WI38 (cell line): ENCODE data around the gene AADACL4.
A peak's percentile ranks its signal among the peaks of the same experiment; 100 is the strongest.

Source experiments
- H3K4me3 ChIP-seq: 2 replicates; pipeline ENCODE4 v1.5.1; 2011; ENCODE audit warnings: low read depth, mild to moderate bottlenecking, control low read depth, low read length
- CTCF ChIP-seq: IDR thresholded peaks from 2 replicates; pipeline ENCODE4 v1.5.1; 2012; ENCODE audit warnings: low read depth, mild to moderate bottlenecking, control low read depth, low read length

AADACL4 gene

GRCh38 chr1:12617901-12618660 lies 25.8 kb upstream of the AADACL4 start, which contains the start of gene DHRS3:
TSS of gene DHRS3 (minus strand) at chr1:12618210. CDS start at chr1:12617348, 862 bp downstream.
- TF ChIP-seq CTCF: no peak
- H3K4me3 ChIP-seq: peak within 1 kb of the TSS; percentile 77

DNA sequence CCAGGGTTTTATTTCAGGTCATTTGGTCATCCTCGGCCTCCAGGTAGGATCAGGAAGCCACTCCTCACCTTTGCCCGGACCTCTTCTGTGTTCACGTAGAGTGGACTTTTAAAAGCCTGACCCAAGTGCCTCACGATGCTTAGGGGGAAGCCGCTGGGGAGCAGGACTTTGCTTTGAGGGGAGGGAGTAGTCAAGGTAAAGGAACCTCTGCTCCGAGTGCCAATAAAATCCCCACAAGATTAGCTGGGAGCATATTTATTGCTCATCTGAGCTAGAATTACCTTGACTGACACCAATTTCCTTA lies 25.3 kb upstream of the AADACL4 start:
- H3K4me3 ChIP-seq: peak overlapping the region; percentile 77
- no peak for TF ChIP-seq CTCF

DNA sequence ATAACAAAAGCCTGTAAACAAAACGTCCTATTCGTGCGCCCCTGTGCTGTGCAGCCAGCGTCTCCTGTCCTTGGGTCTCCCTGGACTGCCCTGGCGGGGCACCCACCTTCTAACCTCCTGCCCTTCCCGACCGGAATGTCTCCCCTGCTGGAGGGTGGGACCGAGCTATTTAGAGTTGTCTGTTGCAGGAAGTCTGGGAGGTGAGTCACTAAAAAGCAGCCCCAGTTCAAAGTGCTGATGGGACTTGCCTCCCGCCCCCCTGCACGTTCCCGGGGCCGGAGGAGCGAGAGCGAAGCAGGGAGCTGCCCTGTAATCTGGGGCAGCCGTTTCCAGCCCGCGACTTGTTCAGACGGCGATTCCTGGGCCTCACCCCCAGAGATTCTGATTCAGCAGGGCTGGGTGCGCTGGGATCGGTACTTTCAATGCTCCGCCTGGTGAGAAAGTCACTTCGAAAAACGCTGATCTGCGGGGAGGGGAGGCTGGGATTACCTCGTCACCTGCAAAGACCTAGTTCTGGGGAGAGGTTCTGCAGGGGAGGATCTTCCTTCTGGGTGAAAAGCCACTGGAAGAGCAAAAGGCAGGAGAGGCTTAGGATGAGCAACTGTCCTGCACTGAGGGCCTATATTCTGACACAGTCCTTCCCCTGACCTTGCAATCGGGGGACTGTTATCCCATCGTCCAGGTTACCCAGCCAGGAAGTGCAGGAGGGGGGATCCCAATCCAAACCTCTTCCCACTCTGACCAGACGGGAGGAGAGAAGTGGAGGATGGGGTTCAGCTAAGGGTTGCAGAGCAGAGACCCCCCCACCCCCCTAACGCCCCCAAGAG lies 24.7 kb upstream of the AADACL4 start:
- H3K4me3 ChIP-seq: peak overlapping the region; percentile 77
- TF ChIP-seq CTCF: no peak

GRCh38 chr1:12619792-12620487 lies 23.9 kb upstream of the AADACL4 start:
- no peak overlapping the region for H3K4me3 ChIP-seq
- peak; percentile 98 for TF ChIP-seq CTCF

GRCh38 chr1:12620488-12620865 lies 23.4 kb upstream of the AADACL4 start:
- no peak for TF ChIP-seq CTCF
- no peak overlapping the region for H3K4me3 ChIP-seq

GRCh38 chr1:12620931-12621330 lies 23.0 kb upstream of the AADACL4 start:
- H3K4me3 ChIP-seq: no peak overlapping the region
- TF ChIP-seq CTCF: no peak
